Brain pericyte (primary cell): Measurements from ENCODE around the gene CERS6.

Source experiments
- DNase-seq: peaks from one replicate; pipeline ENCODE4 v3.0.0-alpha.2; 2012; ENCODE audit warnings: low read depth, low spot score

Gene CERS6

GRCh38 chr2:168798076-168798887 lies 342.2 kb downstream of the CERS6 start:
- DNase-seq, result no peak

DNA sequence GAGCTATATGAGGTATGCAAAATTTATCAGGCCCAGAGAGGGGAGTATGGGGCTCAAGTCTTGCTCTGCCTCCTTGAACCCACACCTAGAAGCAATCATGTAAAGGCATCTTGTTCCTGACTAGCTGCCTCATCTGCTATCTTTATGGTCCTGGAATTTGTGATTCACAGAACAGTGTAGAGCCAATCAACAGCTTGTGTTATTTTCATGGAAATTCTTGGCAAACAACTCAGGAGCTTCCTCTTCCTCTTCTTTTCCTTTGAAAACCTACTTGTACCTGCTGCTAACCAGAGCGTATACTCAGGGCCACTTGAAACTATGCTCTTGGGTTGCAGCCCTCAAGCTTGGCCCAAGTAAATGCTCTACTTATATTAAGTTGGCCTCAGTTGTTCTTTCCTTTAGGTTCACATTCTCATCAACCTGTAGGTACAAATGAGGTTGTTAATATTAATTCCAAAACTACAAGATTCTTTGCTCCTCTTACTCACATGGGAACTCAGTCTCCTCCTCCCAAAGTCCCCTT lies 342.9 kb downstream of the CERS6 start:
- DNase-seq, result no peak

- DNase-seq, result no peak
Observed at GRCh38 chr2:168801471-168801870, 345.4 kb downstream of the CERS6 start.

GRCh38 chr2:168801961-168802858 lies 346.1 kb downstream of the CERS6 start, which contains the start of gene NOSTRIN:
NOSTRIN (plus strand) TSS chr2:168802637; CDS start chr2:168802647, 10 bp downstream.
- no peak for DNase-seq

DNA sequence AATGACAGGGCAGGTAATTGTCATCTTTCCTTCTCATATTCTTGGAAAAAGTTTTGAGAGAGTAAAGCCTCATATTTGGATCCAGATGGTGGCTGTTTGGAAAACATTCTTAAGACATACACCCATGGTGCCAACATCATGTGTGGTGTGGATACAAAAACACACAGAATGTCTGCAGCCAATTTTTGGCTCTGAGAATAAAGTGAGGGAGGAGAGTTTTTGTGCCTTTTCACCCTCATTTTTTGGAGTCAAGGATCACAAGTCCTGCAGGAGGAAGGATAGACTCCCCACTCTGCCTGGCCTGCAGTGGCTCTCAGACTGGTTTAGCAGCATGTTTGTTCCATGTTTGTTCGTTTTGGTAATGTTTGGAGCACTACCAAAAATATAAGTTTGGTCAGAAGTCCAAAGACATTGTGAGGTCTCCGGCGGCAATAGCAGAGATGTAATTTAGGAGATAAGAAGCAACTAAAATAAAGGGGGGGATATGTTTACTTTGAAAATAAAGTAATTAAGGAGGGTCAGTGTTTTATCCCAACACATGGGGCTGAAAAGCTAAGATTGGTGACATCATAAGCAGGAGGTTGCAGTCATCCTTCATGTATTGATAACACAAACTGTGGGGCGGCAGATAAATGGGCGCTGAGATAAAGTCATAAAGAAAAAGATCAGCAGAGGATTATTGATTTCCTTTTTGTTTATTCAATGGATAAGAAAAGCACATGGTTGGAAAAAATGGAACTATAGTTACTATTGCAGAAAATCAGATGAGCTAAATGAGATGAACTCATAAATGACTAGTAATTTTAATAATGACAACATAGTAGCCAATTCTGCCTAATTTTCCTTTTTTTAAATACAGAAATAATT lies 347.0 kb downstream of the CERS6 start:
- DNase-seq, result no peak

DNA sequence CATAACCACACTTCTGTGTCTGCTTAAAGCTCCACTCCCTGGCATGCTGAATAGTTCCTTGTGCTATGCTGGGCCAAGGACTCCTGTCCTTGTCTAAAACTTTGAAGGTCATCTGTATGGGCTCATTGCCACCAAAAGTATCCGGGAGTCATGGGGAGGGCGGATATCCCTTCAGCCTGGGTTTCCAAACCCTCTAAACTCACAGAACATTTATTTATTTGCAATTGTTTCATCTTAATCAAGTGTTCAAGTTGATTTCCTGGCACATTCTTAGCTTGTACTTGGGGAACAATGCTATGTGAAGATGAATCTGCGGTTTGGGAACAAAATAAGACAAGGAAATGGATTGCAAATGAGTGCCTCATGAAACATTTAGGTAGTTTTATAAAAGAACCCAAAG lies 348.1 kb downstream of the CERS6 start:
- no peak for DNase-seq

DNA sequence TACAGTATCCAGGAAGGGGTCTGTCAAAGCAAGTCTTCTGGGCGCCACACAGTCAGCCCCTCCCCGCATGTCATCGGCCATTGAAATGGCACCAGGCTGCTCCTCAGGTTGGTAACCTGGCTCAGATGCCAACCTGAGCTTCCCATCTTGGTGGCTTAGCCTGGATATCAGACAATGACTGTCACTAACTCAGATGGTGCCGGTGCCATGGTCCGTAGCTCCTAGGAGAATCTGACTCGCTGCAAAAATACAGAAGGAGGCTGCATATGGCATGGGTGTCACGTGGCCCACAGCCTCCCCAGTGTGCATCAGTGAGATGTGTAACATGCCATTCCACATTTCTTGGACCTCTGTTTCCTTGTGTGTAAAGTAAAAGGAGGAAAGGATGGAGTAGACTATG lies 349.5 kb downstream of the CERS6 start:
- no peak for DNase-seq

- DNase-seq, result no peak
Observed at GRCh38 chr2:168809537-168809936, 353.5 kb downstream of the CERS6 start.

GRCh38 chr2:168810235-168810634 lies 354.2 kb downstream of the CERS6 start:
- DNase-seq, result no peak

DNA sequence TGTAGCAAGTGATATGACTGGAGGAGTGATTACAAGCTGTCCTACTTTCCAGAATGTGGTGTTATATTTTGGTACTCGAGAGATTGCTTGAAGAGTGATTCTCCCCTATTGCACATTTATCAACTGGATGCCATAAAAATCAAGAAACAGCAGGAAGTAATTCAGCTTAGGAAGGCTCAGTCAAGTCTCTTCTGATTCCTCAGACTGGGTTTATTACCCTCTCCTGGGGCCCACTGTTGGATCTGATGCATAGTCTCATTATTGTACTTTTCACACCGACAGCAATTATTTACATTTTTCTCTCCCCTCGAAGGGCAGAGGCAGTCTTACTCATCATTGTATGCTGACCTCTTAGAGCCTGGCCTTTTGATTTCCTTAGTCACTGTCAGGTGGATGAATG lies 355.6 kb downstream of the CERS6 start:
- no peak for DNase-seq

- no peak for DNase-seq
Observed at GRCh38 chr2:168814046-168814445, 358.0 kb downstream of the CERS6 start.

DNA sequence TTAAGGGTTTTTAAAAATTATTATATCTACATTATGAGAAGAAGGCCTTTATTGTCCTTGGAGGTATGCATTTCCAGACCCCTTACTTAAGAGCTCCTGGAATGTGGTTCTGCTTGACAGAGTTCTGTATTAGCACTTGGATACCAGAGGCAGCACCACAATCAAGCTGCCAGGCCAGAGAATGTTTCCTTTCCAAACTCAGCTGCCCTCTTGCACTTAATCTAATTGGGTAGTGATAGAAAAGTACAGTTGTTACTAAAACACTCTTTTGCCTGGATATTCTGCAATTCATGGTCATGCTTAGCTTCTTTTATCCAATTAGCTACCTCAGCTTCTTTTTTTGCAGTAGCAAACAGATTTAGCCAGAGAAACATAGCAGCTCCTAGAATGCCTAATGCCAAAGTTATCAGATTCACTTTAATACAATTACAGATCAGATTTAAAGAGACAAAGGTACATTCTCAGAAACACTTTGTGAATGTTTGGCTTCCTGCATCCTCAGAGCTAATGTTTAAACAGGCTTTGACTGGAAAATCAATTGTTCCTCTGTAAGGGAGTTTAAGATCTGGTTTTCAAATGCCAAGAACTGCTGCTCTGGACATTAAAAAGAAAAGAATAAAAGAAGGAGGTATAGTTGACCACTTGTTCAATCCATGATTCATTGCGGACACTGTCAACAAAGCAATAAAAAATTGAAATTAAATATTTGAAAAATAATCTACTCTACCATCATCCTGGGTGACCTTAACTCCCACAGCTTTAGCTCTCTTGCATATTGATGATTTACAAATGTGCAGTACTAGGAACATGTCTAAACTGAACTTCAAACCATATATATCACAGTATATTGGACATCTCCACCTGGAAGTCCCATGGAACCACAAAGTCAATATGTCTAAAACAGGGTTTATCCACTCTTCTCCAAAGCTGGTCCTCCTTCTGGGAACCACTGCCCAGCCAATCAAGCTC lies 359.2 kb downstream of the CERS6 start:
- no peak for DNase-seq

DNA sequence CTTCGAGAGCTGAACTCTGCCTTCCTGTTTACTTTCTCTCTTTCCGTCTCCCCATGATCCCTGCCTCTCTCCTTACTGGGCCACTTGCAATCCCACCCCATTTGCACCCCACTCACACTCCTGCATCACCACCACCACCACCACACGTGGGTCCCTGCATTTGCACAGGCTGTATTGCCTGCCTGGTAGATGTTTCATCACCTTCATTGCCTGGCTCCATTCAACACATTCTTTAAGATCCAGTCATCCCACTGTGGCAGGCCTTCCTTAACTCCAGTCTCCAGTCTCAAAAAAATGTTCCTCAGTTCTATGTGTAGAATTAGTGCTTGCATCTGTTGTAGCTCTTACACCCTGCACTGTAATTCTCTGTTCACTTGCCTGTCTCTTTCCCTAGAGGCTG lies 360.3 kb downstream of the CERS6 start:
- DNase-seq, result no peak

DNA sequence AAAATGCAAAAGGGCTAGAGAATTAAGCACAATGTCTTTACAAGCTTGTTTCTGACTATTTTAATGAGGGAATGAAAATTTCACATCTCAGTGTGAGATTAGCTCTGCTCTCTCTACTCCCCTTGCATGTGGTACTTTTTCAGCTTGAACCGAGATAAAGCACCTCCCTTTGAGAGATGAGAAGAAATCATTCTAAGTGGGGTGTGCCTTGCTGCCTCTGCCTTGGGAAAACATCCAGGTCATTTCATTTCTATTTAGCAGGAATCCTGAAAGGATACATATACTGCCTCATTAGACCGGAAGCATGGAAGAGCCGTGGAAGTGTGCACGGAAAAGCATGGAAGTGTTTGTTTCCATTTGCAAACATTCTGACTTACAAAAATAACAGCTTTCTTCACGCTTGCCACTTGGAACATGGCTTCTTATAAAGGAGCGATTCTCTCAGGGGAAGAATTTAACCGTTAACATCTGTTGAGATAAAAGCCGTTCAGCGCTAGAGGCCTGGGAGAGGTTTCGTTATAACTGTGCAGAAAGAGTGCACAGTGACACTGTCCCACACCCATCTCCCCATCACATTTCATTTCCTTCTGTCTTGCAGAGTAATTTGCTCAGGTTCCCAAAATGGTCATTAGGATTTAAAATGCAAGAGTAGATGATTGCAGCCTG lies 363.1 kb downstream of the CERS6 start:
- no peak for DNase-seq

GRCh38 chr2:168819829-168820489 lies 363.9 kb downstream of the CERS6 start:
- DNase-seq, result no peak

DNA sequence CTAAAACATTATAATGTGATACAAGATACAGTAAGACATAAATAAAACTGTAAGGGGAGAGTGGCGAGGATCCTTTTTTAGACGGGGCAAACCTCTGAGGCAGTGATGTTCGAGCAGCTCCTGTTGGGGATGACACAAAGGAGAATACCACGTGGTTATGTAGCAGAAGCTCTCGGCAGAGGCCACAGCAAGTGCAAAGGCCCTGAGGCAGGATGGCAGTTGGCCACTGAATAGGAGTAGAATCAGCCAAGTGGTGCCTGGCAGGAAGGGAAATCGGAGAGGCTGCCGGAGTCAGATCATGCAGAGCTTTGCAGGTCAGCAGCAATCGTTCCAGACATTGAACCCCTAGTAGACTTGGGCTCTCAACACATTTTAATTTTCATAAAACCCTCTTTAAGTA lies 365.5 kb downstream of the CERS6 start:
- DNase-seq, result no peak

DNA sequence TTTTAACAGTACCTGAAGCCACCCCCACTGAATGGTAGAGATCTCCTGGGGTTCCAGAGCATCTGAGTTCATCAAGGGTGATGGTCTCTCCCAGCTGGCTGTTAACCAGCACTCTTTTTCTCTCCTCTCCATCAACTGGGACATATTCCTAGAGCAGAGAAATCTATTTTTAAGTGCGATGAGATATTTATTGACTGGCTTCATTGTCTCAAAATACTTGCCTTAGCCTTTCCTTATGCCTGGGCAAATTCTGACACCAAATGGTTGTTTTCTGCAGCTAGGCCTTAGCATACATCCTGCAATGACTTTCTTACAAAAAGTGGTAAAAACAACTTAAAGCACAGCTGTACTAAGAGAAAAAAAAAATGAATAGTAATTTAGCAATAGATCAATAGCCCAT lies 365.9 kb downstream of the CERS6 start:
- DNase-seq, result no peak
